Adrenal gland (tissue), 12 donors: ENCODE measurements around the gene KIRREL1. TPM values are rescaled to one million over a fixed set of nuclear protein-coding genes. Genes with fewer than 3 reads are reported as not detected.
A peak's percentile ranks its signal among the peaks of the same experiment; 100 is the strongest.

Source experiments
- DNase-seq, 7 donors: peaks; one replicate each; pipeline ENCODE4 v3.0.0-alpha.2; 2019 to 2020
- H3K27ac ChIP-seq, 5 donors: fragments of 200-600 bp; sonication (generic) in 4 of 5; 1 replicate in 3 of 5; 2 replicates in 2 of 5; pipeline versions ENCODE4 v1.5.1 to v1.8.0; 2016 to 2020; ENCODE audit warnings: mild to moderate bottlenecking in 1 of 5
- H3K27me3 ChIP-seq: fragments of 200-600 bp; 2 replicates; pipeline ENCODE4 v1.8.0; 2021
- H3K36me3 ChIP-seq, 2 donors: fragments of 200-600 bp; replicated peaks in 1 of 2; 1 replicate in 1 of 2; 2 replicates in 1 of 2; pipeline versions ENCODE4 v1.5.1 to v1.8.0; 2018 to 2022
- H3K4me1 ChIP-seq, 2 donors: fragments of 200-600 bp; replicated peaks in 1 of 2; 1 replicate in 1 of 2; 2 replicates in 1 of 2; pipeline versions ENCODE4 v1.5.1 to v1.8.0; 2018 to 2021
- H3K4me3 ChIP-seq, 4 donors: fragments of 200-600 bp; sonication (generic) in 3 of 4; one replicate each; pipeline ENCODE4 v1.5.1; 2016 to 2018
- H3K9me3 ChIP-seq, 3 donors: fragments of 200-600 bp; sonication (generic) in 1 of 3; replicated peaks in 1 of 3; 1 replicate in 2 of 3; 2 replicates in 1 of 3; pipeline versions ENCODE4 v1.5.1 to v1.8.0; 2016 to 2021
- POLR2A ChIP-seq, 2 donors: fragments of 450-650 bp; IDR thresholded peaks; one replicate each; pipeline ENCODE4 v1.6.1; 2017; ENCODE audit warnings: antibody characterized with exemption in 2 of 2, mild to moderate bottlenecking in 2 of 2, moderate library complexity in 1 of 2
- WGBS, 4 donors: extraction: QIAGEN DNeasy Blood & Tissue Kit in 2 of 4; methylation state at CpG; one replicate each; pipeline versions ENCODE4 v1.1.5 to v1.1.7; 2013 to 2017; 5-methylcytosine and 5-hydroxymethylcytosine counted together
- intact Hi-C, 2 donors: fragments of 100-400 bp; cut with DNase I; formaldehyde crosslinking; loops; one replicate each; pipeline versions ENCODE4 v1.14.1 to v1.15.0; 2022 to 2023
- polyA plus RNA-seq, 3 donors: library from polyadenylated mRNA; stranded (reverse); fragments of 200-250 nt in 2 of 3; fragments of 350-450 nt in 1 of 3; fragmentation: Illumina TruSeq in 1 of 3; extraction: RNeasy Lipid Tissue Mini Kit (QIAGEN cat#74804) in 1 of 3; gene quantifications; one replicate each; pipeline ENCODE4 v1.2.3, GENCODE V29; 2013 to 2014
- total RNA-seq, 9 donors: library from RNA; depleted of rRNA in 4 of 9; stranded (reverse); fragments of >200 nt in 4 of 9; fragments of 120-200 nt in 1 of 9; fragmentation: NEBNext Ultra II Directional in 1 of 9; extraction: Animal tissue kit (Norgen Biotek cat#: 25700) in 1 of 9; gene quantifications; one replicate each; pipeline versions ENCODE4 v1.1.0 to v1.2.4, GENCODE V29; 2013 to 2023
- TF ChIP-seq, protein P1 (sequence below), 6 experiments: fragments of 450-650 bp in 4 of 6; fragments of 200-600 bp in 2 of 6; sonication (generic) in 1 of 6; IDR thresholded peaks; 1 replicate in 5 of 6; 2 replicates in 1 of 6; pipeline versions ENCODE4 v1.5.1 to v1.8.0; 2016 to 2021; ENCODE audit warnings: antibody characterized with exemption in 6 of 6, mild to moderate bottlenecking in 2 of 6, moderate library complexity in 1 of 6
- donor health status: healthy with polysubstance abuse.
- donor health status: Bipolar disorder and iron deficiency.
- donor health status: DM: yes; HTN: yes; CAD: no.
- donor health status: DM: no; HTN: no; CAD: no.
- donor health status: DM: no; HTN: no; CAD: no.
- donor health status: DM: yes; HTN: yes; CAD: no.

Gene KIRREL1
- total and polyA plus RNA-seq, 12 donors: 10.1 to 57.2 (median 39.8) TPM

DNA sequence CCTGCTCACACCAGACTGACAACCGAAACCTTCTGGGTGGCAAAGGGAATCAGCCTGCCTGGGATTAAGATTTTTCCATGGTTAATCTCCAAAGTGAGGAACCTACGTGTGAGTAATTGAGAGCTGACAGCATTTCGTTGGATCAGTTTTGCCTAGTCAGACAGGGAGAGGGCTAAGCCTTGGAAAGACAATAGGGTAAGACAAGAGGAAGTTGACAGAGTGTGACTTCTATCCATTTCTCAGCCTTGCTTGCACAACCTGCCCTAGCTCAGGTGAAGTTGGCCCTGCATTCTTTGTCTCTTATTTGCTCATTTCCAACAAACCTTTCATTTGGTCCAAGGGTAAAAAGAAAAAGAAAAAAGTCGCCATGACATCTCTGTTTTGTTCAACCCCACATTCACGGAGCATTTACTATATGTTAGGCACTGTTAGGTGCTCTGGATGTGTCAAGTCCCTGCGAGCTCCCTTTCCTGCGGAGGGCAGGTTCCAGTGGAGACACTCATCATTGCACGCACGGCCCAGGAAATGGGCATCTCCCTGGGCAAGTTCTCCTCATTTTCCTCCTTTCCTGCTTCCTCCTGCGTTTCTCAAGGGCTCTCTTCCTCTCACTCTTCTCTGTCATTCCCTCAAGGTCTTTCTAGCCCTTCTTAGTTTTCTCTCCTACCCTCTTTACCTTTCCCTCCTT lies 23.3 kb downstream of the KIRREL1 start:
- Histone ChIP-seq H3K4me3 (no peak overlapping the region), H3K36me3 (no peaks in the 10 kb centered on the region), H3K4me1 (peaks cover 48 to 77% of the 10 kb centered on the region in 2 donors), H3K9me3 (no peaks in the 10 kb centered on the region), H3K27ac (peak overlapping the region in 4 of 5 donors; percentile 7 to 58 (median 54)), H3K27me3 (no peaks in the 10 kb centered on the region)
- no peak for DNase-seq
- 55 to 62% (median 58%) methylated on average over 10 of the region's 10 CpGs for WGBS, 4 donors
- TF ChIP-seq POLR2A (IDR thresholded peaks at IDR 0.05): no peak
- TF ChIP-seq, protein P1, sequence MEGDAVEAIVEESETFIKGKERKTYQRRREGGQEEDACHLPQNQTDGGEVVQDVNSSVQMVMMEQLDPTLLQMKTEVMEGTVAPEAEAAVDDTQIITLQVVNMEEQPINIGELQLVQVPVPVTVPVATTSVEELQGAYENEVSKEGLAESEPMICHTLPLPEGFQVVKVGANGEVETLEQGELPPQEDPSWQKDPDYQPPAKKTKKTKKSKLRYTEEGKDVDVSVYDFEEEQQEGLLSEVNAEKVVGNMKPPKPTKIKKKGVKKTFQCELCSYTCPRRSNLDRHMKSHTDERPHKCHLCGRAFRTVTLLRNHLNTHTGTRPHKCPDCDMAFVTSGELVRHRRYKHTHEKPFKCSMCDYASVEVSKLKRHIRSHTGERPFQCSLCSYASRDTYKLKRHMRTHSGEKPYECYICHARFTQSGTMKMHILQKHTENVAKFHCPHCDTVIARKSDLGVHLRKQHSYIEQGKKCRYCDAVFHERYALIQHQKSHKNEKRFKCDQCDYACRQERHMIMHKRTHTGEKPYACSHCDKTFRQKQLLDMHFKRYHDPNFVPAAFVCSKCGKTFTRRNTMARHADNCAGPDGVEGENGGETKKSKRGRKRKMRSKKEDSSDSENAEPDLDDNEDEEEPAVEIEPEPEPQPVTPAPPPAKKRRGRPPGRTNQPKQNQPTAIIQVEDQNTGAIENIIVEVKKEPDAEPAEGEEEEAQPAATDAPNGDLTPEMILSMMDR (IDR thresholded peaks at IDR 0.05): no peak
- intact Hi-C loops: no loop called here

DNA sequence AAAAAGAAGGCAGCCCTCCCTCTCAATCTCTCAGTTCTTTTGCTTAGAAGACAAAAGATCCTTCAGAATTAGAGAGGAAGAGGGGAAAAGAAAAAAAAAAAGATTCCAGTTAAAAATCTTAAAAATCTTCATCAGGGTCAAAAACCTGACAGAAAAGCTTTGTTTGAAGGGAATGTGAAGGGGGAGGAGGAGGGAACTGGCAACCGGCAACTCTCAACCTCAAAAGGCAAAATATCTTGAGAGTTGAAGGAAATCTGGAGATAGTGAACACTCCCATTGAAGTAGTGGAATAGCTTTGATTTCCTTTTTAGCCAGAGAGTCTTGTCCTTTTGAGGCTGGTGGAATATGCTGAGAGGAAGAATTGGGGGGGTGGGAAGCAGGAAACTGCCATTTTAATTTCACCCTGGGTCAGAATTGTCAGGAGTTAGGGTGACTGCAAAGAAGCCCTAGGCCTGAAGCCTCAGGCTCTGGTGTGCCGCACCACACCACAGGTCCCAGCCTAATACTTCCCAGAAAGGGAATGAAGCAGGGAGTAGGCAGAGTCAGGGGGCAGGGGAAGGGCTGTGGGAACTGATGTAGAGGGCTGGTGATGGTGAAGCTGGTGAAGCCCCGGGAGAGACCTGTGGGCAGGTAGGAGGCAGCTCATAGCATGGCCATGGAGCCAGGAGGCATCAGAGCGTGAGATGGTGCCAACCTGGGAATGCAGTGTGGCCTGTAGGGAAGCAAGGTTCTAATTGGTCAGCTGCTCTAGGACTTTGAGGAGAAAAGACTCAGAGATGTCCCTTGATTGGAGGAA lies 24.6 kb downstream of the KIRREL1 start:
- DNase-seq: no peak
- no peaks in the 10 kb centered on the region for H3K36me3 ChIP-seq
- WGBS, 4 donors: 67 to 75% (median 74%) methylated on average over 4 of the region's 4 CpGs
- H3K9me3 ChIP-seq: no peaks in the 10 kb centered on the region
- intact Hi-C loops: no loop called here
- H3K4me3 ChIP-seq: no peak overlapping the region
- no peak for TF ChIP-seq POLR2A (IDR thresholded peaks at IDR 0.05)
- TF ChIP-seq, protein P1 (IDR thresholded peaks at IDR 0.05): no peak
- peaks cover 50 to 80% of the 10 kb centered on the region in 2 donors for H3K4me1 ChIP-seq
- H3K27me3 ChIP-seq: no peaks in the 10 kb centered on the region
- H3K27ac ChIP-seq: peak overlapping the region in 4 of 5 donors; percentile 49 to 89 (median 58)

DNA sequence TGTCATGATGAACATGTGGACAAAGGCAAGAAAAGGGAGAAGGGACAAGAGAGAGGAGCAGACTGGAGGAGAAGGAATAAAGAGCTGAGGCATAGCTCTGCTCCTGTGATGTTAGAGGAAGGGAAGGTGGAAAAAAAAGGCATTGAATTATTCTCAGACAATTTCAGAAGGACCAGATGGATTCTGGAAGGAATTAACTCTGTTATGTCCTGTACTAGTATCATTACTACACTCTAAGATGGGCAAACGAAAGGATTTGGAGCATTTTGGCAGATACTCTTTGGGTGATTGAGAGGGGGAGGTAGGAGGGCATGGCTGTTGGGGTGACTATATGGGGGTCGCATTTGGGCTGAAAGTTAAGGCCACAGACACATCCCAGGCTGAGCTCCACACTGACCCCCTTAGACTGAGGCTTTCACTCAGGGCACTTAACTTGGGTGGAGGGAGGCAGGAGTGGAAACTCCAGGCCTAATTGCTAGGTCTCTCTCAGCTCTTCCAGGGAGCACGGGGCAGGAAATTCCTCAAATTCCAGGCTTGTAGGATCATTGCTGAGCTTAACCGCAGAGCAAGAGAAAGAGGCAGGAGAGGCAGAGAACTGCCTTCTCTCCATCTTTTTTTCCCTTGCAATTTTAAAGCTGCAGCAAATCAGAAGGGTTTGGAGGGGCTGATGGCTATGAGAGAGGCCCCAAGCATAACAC lies 25.9 kb downstream of the KIRREL1 start:
- no peaks in the 10 kb centered on the region for H3K27me3 ChIP-seq
- intact Hi-C loops: no loop called here
- peak in 5 of 7 donors; percentile 41 to 78 (median 61) for DNase-seq
- TF ChIP-seq POLR2A (IDR thresholded peaks at IDR 0.05): peak in 1 of 2 donors; percentile 22
- TF ChIP-seq, protein P1 (IDR thresholded peaks at IDR 0.05): no peak
- H3K27ac ChIP-seq: peak overlapping the region in 4 of 5 donors; percentile 44 to 89 (median 58)
- H3K4me1 ChIP-seq: peaks cover 46 to 86% of the 10 kb centered on the region in 2 donors
- no peaks in the 10 kb centered on the region for H3K9me3 ChIP-seq
- no peak overlapping the region for H3K4me3 ChIP-seq
- 41 to 55% (median 47%) methylated on average over 4 of the region's 4 CpGs for WGBS, 4 donors
- no peaks in the 10 kb centered on the region for H3K36me3 ChIP-seq
